HT1080 (cell line): ENCODE data around the gene AGPAT3. TPM values are rescaled to one million over a fixed set of nuclear protein-coding genes. Genes with fewer than 3 reads are reported as not detected.

Experiments used
- DNase-seq: peaks from one replicate; pipeline ENCODE4 v3.0.0-alpha.2; 2015; ENCODE audit warnings: low read depth
- total RNA-seq: library from RNA; depleted of rRNA; stranded (reverse); fragments of >200 nt; shearing (Covaris generic); gene quantifications from 2 replicates; pipeline ENCODE4 v1.2.3, GENCODE V29; 2014

The AGPAT3 gene
- total RNA-seq, 1 experiment from 2014 or later: 60.2 TPM

DNA sequence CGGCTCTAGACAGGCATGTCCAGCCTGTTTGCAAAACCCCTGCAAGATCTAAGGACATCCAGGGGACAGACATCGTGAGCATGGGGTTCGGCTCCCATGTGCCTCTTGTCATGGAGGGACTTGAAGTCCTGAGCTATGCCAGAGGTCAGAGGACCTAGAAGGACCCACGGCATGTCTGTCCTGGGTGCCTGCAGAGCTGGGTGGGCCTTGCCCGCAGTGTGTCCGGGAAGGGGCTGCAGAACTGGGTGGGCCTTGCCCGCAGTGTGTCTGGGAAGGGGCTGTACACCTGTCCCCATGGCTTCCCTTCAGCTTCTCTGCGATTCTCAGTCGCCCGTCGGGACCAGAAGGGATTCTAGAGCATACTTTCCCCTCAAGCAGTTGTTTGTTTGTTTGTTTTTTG is 127.1 kb downstream of the AGPAT3 start:
- no peak for DNase-seq

DNA sequence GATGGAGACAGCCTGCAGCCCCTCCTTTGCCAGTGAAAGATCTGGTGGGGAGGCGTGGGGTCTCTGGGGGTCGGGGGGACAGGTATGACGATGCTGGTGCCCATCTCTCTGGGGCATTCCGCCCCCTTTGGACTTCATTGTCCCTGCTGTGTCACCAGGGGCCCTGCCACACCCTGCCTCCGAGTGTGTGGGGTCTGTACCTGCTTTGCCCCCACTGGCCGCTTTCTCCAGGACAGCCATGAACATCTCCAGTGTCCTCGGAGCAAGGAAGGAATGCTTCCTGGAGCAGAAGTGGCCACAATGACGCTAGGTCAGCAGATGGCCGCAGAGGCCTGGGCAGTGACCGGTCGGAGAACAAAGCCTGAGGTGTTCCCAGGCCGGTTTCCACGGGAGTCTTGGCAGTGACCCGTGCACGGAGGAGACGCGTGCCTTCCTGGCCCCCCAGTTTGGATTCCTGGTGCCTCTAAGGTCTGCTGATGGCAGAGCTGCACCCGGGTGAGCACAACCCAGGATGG is 128.5 kb downstream of the AGPAT3 start:
- no peak for DNase-seq

DNA sequence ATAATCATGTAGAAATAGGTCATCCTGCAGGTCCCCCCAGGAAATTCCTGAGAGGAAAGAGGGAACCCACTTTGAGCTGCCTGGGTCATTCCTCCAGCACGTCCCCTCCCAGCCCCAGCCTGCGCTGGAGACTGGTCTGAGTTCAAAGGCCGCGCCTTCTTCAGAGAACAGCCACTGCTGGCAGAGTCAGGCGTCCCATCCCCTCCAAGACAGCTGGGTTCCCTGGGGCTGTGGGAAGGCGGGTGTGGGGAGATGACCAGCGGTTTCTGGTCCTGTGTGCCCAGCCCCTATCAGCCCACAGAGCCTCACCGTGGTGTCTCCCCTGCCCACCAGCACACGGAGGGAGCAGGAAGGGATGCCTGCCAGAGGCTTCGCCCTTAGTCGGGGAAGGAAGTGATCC is 129.1 kb downstream of the AGPAT3 start:
- no peak for DNase-seq

DNA sequence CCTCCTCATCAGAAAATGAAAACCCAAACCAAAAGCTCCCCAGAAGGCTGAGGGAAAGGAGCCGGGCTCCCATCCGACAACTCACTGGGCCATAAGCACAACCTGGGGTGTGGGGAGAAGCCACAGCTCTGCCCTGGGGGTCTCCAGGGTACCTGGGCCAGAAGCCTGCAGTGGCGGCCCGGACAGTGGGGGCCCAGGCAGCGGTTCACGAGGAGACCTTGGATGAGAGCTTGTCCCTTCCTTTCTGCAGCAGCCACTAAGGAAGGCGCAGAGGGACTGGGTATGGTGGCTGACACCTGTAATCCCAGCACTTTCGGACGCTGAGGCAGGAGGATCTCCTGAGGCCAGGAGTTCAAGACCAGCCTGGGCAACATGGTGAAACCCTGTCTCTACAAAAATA is 129.6 kb downstream of the AGPAT3 start:
- DNase-seq: no peak

DNA sequence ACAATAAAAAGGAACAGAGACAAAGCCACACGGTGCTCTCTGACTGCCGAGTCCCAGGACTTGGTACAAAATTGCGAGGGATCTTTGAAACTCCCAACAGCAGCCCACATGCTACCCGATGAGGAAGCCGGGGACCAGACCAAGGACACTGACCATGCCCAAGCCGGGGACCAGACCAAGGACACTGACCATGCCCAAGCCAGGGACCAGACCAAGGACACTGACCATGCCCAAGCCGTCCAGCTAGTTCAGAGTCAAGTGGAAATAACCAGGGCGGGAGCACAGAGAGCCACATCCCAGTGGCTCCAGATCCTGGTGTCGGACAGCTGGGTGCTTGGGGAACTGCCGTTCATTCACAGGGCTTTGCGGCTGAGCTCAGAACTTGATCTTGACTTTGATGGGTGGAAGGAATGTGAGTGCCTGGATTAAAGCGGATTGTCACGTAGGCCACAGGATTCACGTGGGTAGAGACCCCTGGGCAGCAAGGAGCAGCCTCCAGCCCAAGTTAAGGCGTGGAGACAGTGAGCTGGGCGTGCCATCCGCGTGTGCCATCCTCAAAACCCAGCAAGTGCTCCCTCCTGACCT is 130.6 kb downstream of the AGPAT3 start:
- DNase-seq: no peak

DNA sequence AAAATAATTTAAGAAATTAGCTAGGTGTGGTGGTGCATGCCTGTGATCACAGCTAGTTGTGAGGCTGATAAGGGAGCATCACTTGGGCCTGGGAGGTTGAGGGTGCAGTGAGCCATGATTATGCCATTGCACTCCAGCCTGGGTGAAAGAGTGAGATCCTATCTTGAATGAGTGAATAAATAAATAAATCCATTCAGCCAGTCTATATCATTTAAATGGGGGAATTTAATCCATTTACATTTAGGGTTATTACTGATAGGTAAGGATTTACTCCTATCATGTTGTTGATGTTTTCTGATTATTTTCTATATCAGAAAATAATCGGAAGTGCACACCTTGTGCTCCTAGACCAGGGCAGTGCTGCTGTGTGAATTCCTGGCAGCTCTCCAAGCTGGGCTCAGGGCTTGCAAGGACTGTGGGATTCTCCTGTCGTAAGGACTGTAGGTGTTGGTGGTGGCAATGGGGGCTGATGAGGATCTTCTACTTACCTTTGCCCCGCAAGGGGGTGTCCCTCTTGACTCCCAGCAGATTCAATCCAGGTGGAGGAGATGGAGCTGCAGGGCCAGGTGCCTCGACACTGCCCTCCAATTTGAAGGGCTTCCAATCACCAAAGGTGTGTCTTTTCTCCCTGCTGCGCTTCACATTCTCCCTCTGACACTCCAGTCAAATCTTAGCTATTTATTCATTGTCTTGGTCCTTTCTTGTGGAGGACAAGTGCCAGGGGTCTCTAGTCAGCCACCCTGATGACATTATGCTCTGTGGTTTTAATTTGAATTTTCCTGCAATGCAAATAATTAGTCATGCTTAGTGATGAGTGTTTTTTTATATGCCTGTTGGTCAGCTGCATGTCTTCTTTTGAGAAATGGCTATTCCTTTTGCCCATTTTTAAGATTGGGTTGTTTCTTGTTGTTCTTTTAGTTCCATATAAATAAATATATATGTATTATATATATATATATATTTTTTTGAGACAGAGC is 133.0 kb downstream of the AGPAT3 start:
- peak; percentile 40 for DNase-seq

DNA sequence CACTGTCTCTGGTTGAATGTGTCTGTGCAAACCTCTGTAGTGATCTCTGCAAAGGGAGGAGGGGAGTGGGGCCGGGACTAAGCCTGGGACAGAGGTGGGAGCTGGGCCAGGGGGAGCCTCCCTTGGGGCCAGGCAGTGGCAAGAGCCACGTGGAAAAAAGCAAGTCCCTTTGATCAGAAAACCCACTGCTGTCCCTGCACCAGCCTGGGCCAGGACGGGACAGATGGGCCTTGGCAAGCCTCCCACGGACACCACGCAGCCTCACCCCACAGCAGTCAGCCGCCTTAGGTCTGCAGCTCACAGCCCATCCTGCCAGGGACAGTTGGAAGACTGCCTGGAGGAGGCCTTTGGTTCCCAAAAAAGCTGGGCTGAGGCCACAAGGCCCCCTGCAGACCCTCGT is 135.3 kb downstream of the AGPAT3 start:
- DNase-seq: no peak

DNA sequence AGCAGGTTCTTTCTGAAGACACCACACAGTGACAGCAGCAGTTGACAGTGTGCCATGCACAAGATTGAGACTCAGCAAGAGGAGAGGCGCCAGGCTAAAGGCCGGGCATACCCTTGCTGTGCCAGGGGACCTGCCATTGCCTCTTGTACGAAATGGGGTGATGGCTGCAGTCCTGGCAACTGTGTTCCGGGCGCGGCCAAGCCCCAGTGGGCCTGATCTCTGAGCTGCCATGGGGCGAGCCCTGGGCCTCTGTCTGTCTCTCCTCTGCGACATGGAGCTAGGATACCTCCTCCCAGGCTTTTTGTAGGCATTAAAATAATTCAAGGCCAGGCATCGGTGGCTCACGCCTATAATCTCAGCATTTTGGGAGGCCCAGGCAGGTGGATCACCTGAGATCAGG is 137.5 kb downstream of the AGPAT3 start:
- DNase-seq: no peak

DNA sequence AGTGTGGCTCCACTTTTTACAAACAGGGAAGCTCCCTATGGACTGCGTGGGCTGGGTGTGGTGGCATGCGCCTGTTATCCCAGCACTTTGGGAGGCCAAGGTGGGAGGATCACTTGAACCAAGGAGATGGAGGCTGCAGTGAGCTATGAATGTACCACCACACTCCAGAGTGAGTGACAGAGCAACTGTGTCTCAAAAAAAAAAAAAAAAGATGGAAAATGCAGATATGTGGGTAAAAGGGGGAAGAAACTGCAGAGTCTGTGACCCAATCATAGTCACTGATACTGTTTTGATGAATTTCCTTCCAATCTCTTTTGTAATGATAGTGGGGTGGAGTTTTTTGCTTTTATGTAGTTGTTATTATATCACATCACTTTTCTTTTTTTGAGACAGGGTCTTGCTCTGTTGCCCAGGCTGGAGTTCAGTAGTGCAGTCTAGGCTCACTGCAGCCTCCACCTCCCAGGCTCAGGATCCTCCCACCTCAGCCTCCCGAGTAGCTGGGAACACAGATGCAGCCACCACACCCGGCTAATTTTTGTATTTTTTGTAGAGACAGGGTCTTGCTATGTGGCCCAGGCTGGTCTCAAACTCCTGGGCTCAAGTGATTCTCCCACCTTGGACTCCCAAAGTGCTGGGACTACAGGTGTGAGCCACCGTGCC is 138.4 kb downstream of the AGPAT3 start:
- DNase-seq: no peak

DNA sequence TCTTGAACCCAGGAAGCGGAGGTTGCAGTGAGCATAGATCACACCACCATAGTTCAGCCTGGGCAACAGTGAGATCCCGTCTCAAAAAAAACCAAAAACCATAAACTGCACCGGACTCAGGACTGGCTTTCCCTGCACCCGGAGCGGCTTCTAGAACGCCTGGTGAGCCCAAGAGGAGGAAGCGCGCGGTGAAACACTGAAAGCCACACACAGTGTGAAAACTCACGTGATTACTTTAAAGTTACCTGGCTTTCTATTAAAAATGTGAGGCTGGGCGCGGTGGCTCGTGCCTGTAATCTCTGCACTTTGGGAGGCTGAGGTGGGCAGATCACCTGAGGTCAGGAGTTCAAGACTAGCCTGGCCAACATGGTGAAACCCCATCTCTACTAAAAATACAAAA is 140.0 kb downstream of the AGPAT3 start:
- no peak for DNase-seq

DNA sequence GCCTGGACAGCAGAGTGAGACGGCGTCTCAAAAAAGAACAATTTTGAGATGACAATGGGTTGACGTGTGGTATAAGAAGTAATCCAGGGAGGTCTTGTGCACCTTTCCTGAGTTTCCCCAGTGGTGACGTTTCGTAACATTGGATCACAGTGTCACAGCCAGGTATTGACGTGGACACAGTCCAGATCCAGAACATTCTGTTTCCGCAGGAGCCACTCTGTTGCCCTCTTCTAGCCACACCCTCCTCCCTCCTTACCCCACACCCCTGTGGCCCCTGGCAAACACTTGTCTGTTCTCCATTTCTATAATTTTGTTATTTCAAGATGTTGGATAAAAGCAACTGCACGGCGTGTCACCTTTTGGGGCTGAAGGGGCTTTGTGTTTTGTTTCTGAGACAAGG is 140.6 kb downstream of the AGPAT3 start:
- DNase-seq: no peak

DNA sequence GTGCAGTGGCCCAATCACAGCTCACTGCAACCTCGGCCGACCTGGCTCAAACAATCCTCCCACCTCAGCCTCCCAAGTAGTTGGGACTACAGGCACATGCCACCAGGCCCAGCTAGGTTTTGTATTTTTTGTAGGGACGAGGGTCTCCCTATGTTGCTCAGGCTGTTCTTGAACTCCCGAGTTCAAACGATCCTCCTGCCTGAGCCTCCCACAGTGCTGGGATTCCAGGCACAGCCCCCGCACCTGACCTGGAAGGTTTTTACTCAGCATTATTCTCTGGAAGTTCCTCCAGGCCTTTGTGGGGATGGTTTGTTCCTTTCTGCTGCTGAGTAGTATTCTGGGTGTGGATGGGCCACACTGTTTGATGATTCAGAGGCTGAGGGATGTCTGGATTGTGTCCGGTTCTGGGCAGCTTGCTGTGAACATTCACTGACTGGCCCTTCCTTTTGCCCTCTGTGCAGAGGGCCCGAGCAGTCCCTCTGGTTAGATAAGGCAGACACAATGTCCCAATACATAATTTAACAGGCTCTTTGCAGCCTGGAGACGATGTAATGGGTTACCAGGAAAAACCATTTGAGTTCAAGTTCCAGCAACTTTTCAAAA is 141.1 kb downstream of the AGPAT3 start:
- DNase-seq: peak; percentile 96

DNA sequence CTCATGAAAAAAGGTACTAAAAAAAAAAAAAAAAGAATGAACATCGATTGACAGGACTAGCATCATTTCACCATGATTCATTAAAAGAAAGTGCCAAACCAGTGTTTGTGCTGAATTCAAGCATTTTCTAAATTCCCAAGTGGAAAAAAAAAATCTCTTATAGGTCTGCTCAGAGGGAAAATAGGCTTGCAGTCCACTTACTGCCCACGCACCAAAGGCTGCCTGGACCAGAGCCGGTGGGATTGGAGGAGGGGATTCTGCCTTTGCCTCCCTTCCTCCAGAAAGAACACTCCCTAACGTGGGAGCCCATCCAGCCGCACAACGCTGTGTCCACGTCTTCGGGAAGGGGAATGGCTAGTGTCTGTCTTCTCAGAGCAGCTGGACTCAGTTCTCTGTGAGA is 141.6 kb downstream of the AGPAT3 start:
- no peak for DNase-seq

DNA sequence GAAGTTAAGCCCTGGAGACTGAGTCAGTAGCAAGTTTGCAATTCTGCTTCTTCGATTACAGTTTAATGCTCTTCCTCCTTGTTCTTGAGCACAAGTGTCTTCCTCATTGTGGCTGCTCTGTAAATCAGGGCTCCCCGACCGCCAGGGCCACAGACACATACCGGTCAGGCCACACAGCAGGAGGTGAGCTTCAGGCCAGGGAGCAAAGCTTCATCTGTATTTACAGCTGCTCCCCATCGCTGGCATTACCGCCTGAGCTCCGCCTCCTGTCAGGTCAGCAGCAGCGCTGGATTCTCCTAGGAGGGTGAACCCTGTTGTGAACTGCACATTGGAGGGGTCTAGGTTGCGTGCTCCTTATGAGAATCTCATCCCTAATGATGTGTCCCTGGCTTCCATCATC is 145.4 kb downstream of the AGPAT3 start:
- DNase-seq: no peak

DNA sequence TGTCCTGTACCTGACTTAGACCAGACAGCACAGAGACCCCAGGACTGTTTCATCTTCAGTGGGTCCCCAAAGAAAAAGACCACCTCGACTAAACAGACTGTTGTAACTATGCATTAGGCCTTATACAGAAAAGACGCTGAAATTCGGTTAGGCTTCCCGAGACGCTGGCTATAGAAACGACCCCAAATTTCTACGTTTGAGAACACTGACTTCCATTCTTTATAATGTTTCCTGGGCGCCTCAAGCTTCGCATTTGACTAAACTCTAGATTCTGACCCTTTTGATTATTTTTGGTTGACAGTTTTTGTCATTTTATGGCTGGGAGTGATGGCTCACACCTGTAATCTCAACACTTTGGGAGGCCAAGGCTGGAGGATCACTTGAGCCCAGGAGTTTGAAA is 146.1 kb downstream of the AGPAT3 start:
- DNase-seq: no peak

DNA sequence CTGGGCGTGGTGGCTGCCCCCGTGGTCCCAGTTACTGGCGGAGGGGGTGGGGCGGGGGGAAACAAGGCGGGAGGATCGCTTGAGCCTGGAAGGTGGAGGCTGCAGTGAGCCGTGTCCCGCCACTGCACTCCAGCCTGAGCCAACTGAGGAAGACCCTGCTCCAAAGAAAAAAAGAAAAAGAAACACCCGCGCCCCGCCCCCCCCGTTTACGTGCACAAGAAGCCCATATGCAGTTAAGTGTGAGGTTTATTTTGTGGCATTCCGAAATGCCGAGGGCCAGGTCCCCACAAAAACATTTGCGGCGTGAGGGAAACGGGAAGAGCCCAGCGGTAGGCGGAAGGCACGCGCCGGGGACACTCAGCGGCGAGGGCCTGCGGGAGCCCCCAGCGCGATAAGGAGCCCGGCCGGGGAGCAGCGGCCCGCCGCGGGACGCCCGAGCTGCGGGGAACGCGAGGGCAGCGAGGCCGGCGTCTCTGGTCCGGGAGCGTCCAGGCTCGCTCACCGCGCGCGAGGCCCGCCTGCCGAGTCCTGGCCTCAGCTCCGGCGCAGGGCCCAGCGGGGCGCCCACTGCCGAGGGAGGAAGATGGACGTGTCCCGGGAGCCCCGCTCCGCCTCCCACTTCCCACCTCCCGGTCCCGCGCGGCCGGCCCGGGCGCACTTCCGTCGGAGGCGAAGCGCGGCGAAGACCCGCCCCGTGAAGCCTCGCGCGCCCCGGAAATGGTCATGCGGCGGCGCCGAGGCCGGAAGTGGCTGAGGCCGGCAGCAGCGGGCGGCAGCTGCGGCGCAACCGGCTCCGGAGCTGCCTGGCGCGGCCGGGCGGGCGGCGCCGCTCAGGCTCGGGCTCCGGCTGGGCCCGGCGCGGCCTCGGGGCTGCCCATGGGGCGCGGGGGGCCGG is 146.8 kb downstream of the AGPAT3 start, which contains the start of gene TRAPPC10:
TSS of gene TRAPPC10 (plus strand) at position 731 of the 895 bp plus-strand sequence. CDS start 185 bp downstream, outside the sequence.
- peak; percentile 79 for DNase-seq

DNA sequence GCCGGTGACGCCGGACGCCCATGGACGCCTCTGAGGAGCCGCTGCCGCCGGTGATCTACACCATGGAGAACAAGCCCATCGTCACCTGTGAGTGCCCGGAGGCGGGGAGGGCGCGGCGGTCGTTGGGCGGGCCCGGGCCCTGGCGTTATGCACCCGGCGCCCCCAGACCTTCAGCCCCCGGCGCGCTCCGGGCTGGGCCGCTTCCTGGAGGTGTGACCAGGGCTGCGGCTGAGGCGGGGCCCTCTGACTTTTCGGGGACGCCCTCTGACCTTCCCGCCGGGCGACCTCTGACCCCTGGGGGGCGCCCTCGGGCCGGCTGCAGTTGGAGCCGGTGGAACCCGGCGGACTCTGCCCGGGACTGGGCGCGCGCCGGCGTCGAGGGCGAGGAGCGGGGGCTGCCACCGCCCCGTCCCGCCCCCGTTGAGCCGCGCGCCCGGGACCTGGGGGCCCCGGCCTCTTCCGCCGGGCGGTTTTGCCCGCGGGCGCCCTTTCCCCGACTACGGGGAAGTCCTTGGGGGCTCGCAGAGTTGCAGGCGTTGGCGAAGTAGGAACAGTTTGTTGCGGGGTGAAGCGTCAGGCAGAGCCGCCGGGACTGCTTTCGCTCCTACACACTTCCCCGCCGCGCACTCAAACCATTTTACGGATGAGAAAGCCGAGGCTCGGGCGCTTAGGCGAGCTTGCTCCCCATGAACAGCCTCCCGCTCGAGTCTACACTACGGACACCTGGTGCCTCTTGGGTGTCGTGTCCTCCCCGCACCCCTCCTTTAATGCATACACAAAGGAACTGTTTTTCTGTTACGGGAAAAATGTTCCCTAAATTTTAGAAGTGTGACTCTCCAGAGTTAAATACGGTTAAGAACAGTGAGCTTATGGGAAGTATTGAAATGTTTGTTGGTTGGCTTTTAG is 147.7 kb downstream of the AGPAT3 start:
- DNase-seq: peak; percentile 37

DNA sequence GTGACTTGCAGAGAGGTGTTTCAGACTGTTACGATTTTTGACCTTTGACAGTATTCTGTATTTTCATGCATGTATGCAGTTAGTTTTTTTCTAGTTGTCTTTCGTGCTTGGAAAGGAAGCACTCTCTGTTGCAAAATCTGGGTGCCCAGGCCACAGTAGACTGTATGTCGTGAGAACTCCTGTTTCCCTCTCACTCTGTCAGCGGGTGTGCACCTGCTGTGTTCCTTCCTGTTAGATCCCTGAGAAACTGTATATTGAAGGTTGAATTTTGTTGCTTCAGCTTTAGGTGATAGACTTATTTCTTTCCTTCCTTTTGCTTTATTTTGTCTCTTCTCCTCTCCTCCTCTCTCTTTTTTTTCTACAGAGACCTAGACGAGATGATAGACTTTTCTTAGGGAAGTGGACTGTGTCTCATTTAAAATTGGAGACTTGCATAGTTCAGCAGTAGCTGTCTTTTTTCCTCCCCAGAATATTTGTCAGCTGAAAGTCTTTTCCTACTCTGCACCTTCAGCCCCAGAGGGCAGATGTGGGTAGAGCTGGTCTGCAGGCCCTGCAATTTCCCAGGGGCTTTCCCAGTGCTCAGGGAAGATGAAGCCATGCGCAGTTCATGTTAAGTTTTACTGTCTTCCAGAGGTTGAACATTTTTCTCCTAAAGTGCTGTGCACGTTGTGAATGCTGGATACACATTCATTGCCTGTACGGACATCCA is 148.5 kb downstream of the AGPAT3 start:
- no peak for DNase-seq

DNA sequence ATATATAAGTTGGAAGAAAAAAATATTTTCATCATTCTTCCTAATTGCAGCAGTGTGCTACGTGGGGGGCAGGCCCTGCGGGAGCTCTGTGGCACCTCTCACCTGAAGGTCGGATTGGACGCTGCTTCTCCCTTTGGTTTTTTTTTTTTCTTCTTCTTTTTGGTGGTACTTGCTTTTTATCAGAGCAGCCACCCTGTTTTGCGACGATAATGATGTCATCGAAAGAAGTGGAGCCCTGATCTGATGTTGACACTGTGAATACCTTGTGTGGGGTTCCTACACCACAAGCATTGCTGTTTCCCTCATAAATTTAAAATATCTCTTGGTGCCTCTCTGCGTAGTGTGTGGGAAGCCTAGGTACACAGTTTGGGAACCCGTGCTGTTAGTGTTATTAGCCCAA is 152.6 kb downstream of the AGPAT3 start:
- no peak for DNase-seq
